ENCODE results near the gene HOOK2.
A peak's percentile ranks its signal among the peaks of the same experiment; 100 is the strongest.

The HOOK2 gene

GRCh38 chr19:12782424-12783290 lies 7.3 kb upstream of the HOOK2 start:
- Histone ChIP-seq H3K18ac (ENCODE audit: low read length) (peak overlapping the region; percentile 93), H2AK5ac (ENCODE audit: low read length) (peak overlapping the region; percentile 51)
- WGBS (ENCODE audit: extremely low coverage, insufficient coverage, insufficient read length) = no CpG with 5 or more reads among the region's 88 CpGs

DNA sequence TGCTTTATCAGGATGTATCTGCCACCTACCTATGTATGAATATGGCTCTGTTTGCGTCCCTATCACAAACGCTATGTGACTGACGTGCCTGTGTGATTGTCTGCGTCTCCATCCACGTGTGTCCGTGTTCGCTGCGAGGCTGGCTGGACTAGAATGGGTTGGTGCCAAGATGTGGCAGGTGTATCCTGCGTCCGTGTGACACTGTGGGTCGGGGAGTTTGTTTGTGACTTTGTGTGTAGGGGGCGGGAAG lies 6.7 kb upstream of the HOOK2 start:
- no peak for DNase-seq
- Histone ChIP-seq H3K4me2 (ENCODE audit: low read length) (peak overlapping the region; percentile 75), H4K12ac (ENCODE audit: low read depth, low read length) (peak overlapping the region; percentile 25), H3K4me3 (ENCODE audit: low read depth, low read length) (peak overlapping the region; percentile 70), H3K9ac (ENCODE audit: low read length) (no peak overlapping the region), H2BK5ac (ENCODE audit: low read depth, low read length, poor library complexity) (peak overlapping the region; percentile 90), H2AK5ac (ENCODE audit: low read length) (peak overlapping the region; percentile 44), H3K23ac (ENCODE audit: low read length) (no peak overlapping the region), H3K36me3 (ENCODE audit: control insufficient read depth in 1 of 2, insufficient read depth in 2 of 2, low read length in 2 of 2) (no peaks in the 10 kb centered on the region), H3K9me3 (ENCODE audit: insufficient read depth, low read depth, low read length) (no peaks in the 10 kb centered on the region), H2BK120ac (ENCODE audit: insufficient read depth, low read length, poor library complexity) (peak overlapping the region; percentile 98), H3K4me1 (ENCODE audit: control insufficient read depth in 1 of 2, insufficient read depth in 2 of 2, low read length in 2 of 2) (peaks cover 50 to 59% of the 10 kb centered on the region in 2 experiments), H4K91ac (ENCODE audit: low read depth, low read length) (peak overlapping the region; percentile 100), H2AFZ (ENCODE audit: insufficient read depth, low read length, poor library complexity) (peak overlapping the region; percentile 64), H3K27ac (ENCODE audit: low read depth, low read length) (peak overlapping the region; percentile 96), H2BK12ac (ENCODE audit: low read length) (peak overlapping the region; percentile 92), H3K18ac (ENCODE audit: low read length) (peak overlapping the region; percentile 93), H3K79me1 (ENCODE audit: low read length) (peaks cover 62% of the 10 kb centered on the region), H4K8ac (ENCODE audit: low read depth, low read length) (peak overlapping the region; percentile 91), H3K79me2 (ENCODE audit: control insufficient read depth, insufficient read depth, low read length, poor library complexity) (peaks cover 13% of the 10 kb centered on the region), H3K14ac (ENCODE audit: low read length) (peak overlapping the region; percentile 91), H3K27me3 (ENCODE audit: insufficient read depth, low read length) (no peaks in the 10 kb centered on the region), H3K4ac (ENCODE audit: low read depth, low read length) (peak overlapping the region; percentile 56)
- WGBS (ENCODE audit: extremely low coverage, insufficient coverage, insufficient read length) = no CpG with 5 or more reads among the region's 12 CpGs

More at GRCh38 chr19:12782424-12783290, 7.3 kb upstream of the HOOK2 start:
- H3K4ac ChIP-seq (ENCODE audit: low read depth, low read length) = peak overlapping the region; percentile 68
- peak overlapping the region; percentile 91 for H4K8ac ChIP-seq (ENCODE audit: low read depth, low read length)
- peak overlapping the region; percentile 100 for H4K91ac ChIP-seq (ENCODE audit: low read depth, low read length)
- H2AFZ ChIP-seq (ENCODE audit: insufficient read depth, low read length, poor library complexity) = peak overlapping the region; percentile 80
- H3K79me1 ChIP-seq (ENCODE audit: low read length) = peaks cover 60% of the 10 kb centered on the region
- peak overlapping the region; percentile 61 for H4K12ac ChIP-seq (ENCODE audit: low read depth, low read length)
- H2BK5ac ChIP-seq (ENCODE audit: low read depth, low read length, poor library complexity) = peak overlapping the region; percentile 90
- no peaks in the 10 kb centered on the region for H3K9me3 ChIP-seq (ENCODE audit: insufficient read depth, low read depth, low read length)
- H3K14ac ChIP-seq (ENCODE audit: low read length) = peak overlapping the region; percentile 91
- H3K23ac ChIP-seq (ENCODE audit: low read length) = no peak overlapping the region
- H3K4me3 ChIP-seq (ENCODE audit: low read depth, low read length) = peak overlapping the region; percentile 70
- H3K27ac ChIP-seq (ENCODE audit: low read depth, low read length) = peak overlapping the region; percentile 96
- H3K79me2 ChIP-seq (ENCODE audit: control insufficient read depth, insufficient read depth, low read length, poor library complexity) = peaks cover 13% of the 10 kb centered on the region
- DNase-seq = peak in 1 of 2 donors; percentile 52
- H3K4me1 ChIP-seq (ENCODE audit: control insufficient read depth in 1 of 2, insufficient read depth in 2 of 2, low read length in 2 of 2) = peaks cover 47 to 55% of the 10 kb centered on the region in 2 experiments
- peak overlapping the region; percentile 92 for H2BK12ac ChIP-seq (ENCODE audit: low read length)
- peak overlapping the region; percentile 15 for H3K9ac ChIP-seq (ENCODE audit: low read length)
- H2BK120ac ChIP-seq (ENCODE audit: insufficient read depth, low read length, poor library complexity) = peak overlapping the region; percentile 98
- no peaks in the 10 kb centered on the region for H3K27me3 ChIP-seq (ENCODE audit: insufficient read depth, low read length)
- H3K36me3 ChIP-seq (ENCODE audit: control insufficient read depth in 1 of 2, insufficient read depth in 2 of 2, low read length in 2 of 2) = no peaks in the 10 kb centered on the region
- H3K4me2 ChIP-seq (ENCODE audit: low read length) = peak overlapping the region; percentile 75

- Histone ChIP-seq H3K4me3 (ENCODE audit: low read depth, low read length) (no peak overlapping the region), H4K8ac (ENCODE audit: low read depth, low read length) (peak overlapping the region; percentile 89), H2BK12ac (ENCODE audit: low read length) (peak overlapping the region; percentile 90), H3K4ac (ENCODE audit: low read depth, low read length) (peak overlapping the region; percentile 18), H3K27me3 (ENCODE audit: insufficient read depth, low read length) (no peaks in the 10 kb centered on the region), H3K4me1 (ENCODE audit: control insufficient read depth in 1 of 2, insufficient read depth in 2 of 2, low read length in 2 of 2) (peaks cover 34 to 41% of the 10 kb centered on the region in 2 experiments), H2AFZ (ENCODE audit: insufficient read depth, low read length, poor library complexity) (no peak overlapping the region), H4K12ac (ENCODE audit: low read depth, low read length) (peak overlapping the region; percentile 15), H3K4me2 (ENCODE audit: low read length) (no peak overlapping the region), H2AK5ac (ENCODE audit: low read length) (peak overlapping the region; percentile 88), H3K36me3 (ENCODE audit: control insufficient read depth in 1 of 2, insufficient read depth in 2 of 2, low read length in 2 of 2) (peaks cover 0 to 2% of the 10 kb centered on the region in 2 experiments), H3K9me3 (ENCODE audit: insufficient read depth, low read depth, low read length) (no peaks in the 10 kb centered on the region), H3K79me1 (ENCODE audit: low read length) (peaks cover 45% of the 10 kb centered on the region), H3K14ac (ENCODE audit: low read length) (peak overlapping the region; percentile 67), H3K79me2 (ENCODE audit: control insufficient read depth, insufficient read depth, low read length, poor library complexity) (peaks cover 15% of the 10 kb centered on the region), H2BK5ac (ENCODE audit: low read depth, low read length, poor library complexity) (peak overlapping the region; percentile 86), H3K18ac (ENCODE audit: low read length) (peak overlapping the region; percentile 94), H3K27ac (ENCODE audit: low read depth, low read length) (peak overlapping the region; percentile 72), H3K9ac (ENCODE audit: low read length) (no peak overlapping the region), H3K23ac (ENCODE audit: low read length) (no peak overlapping the region), H4K91ac (ENCODE audit: low read depth, low read length) (peak overlapping the region; percentile 93), H2BK120ac (ENCODE audit: insufficient read depth, low read length, poor library complexity) (peak overlapping the region; percentile 69)
- WGBS (ENCODE audit: extremely low coverage, insufficient coverage, insufficient read length) = no CpG with 5 or more reads among the region's 15 CpGs
- DNase-seq = no peak
Measured at GRCh38 chr19:12779162-12779993, 4.0 kb upstream of the HOOK2 start.

- H2BK12ac ChIP-seq (ENCODE audit: low read length) = peak overlapping the region; percentile 90
- no peak overlapping the region for H3K23ac ChIP-seq (ENCODE audit: low read length)
- peak overlapping the region; percentile 73 for H3K14ac ChIP-seq (ENCODE audit: low read length)
- H3K4ac ChIP-seq (ENCODE audit: low read depth, low read length) = peak overlapping the region; percentile 18
- H2BK5ac ChIP-seq (ENCODE audit: low read depth, low read length, poor library complexity) = peak overlapping the region; percentile 86
- H3K36me3 ChIP-seq (ENCODE audit: control insufficient read depth in 1 of 2, insufficient read depth in 2 of 2, low read length in 2 of 2) = peaks cover 0 to 4% of the 10 kb centered on the region in 2 experiments
- H2BK120ac ChIP-seq (ENCODE audit: insufficient read depth, low read length, poor library complexity) = peak overlapping the region; percentile 69
- peak overlapping the region; percentile 15 for H4K12ac ChIP-seq (ENCODE audit: low read depth, low read length)
- H4K8ac ChIP-seq (ENCODE audit: low read depth, low read length) = peak overlapping the region; percentile 89
- peak overlapping the region; percentile 72 for H3K27ac ChIP-seq (ENCODE audit: low read depth, low read length)
- H3K9ac ChIP-seq (ENCODE audit: low read length) = no peak overlapping the region
- no peaks in the 10 kb centered on the region for H3K9me3 ChIP-seq (ENCODE audit: insufficient read depth, low read depth, low read length)
- peak overlapping the region; percentile 94 for H3K18ac ChIP-seq (ENCODE audit: low read length)
- H2AFZ ChIP-seq (ENCODE audit: insufficient read depth, low read length, poor library complexity) = no peak overlapping the region
- no peaks in the 10 kb centered on the region for H3K27me3 ChIP-seq (ENCODE audit: insufficient read depth, low read length)
- H4K91ac ChIP-seq (ENCODE audit: low read depth, low read length) = peak overlapping the region; percentile 93
- DNase-seq = no peak
- H3K79me1 ChIP-seq (ENCODE audit: low read length) = peaks cover 42% of the 10 kb centered on the region
- H3K4me1 ChIP-seq (ENCODE audit: control insufficient read depth in 1 of 2, insufficient read depth in 2 of 2, low read length in 2 of 2) = peaks cover 33 to 37% of the 10 kb centered on the region in 2 experiments
- H3K4me3 ChIP-seq (ENCODE audit: low read depth, low read length) = no peak overlapping the region
- H2AK5ac ChIP-seq (ENCODE audit: low read length) = peak overlapping the region; percentile 88
- peaks cover 13% of the 10 kb centered on the region for H3K79me2 ChIP-seq (ENCODE audit: control insufficient read depth, insufficient read depth, low read length, poor library complexity)
- peak overlapping the region; percentile 97 for H3K4me2 ChIP-seq (ENCODE audit: low read length)
- WGBS (ENCODE audit: extremely low coverage, insufficient coverage, insufficient read length) = no CpG with 5 or more reads among the region's 6 CpGs
Measured at GRCh38 chr19:12778905-12779161, 3.5 kb upstream of the HOOK2 start.

Measured in trophoblast cell (in vitro differentiated cells and primary cell).